GM19328 (cell line): ENCODE data around the gene ATF5.
"Not testable (repeated sequence)": the region's sequence is repeated elsewhere in the genome, so short reads cannot be mapped to it uniquely, and the experiment has no call there.

Source experiments
- ATAC-seq: cut with Tn5 transposase; IDR thresholded peaks from one replicate; pipeline ENCODE4 v1.9.1; 2021; ENCODE audit warnings: mild to moderate bottlenecking, moderate library complexity; ENCODE audit not compliant: unreplicated experiment

The ATF5 gene

DNA sequence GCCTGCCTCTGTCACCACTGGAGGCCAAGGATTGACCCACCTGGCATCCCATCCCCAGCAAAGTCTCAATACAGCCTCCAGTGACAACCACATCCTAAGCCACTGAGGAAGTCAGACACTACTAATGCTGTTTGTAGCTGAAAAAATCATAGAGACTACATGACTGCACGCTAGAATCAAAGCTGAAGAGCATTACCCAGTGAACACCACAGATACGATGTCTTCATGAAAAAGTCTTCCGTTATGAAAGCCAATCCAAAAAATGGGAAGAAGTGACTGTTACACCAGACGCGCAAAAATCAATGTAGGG, 11.4 kb downstream of the ATF5 start:
- no peak for ATAC-seq

DNA sequence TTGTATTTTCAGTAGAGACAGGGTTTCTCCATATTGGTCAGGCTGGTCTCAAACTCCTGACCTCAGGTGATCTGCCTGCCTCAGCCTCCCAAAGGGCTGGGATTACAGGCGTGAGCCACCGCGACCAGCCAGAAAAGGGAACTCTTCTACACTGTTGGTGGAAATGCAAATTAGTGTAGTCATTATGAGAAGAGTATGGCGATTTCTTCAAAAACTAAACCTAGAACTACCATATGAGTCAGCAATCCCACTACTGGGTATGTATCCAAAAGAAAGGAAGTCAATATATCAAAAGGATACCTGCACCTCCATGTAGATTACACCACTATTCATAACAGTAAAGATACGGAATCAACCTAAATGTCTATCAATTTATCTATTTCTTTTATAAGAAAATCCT, 15.6 kb downstream of the ATF5 start:
- not testable (repeated sequence) for ATAC-seq

DNA sequence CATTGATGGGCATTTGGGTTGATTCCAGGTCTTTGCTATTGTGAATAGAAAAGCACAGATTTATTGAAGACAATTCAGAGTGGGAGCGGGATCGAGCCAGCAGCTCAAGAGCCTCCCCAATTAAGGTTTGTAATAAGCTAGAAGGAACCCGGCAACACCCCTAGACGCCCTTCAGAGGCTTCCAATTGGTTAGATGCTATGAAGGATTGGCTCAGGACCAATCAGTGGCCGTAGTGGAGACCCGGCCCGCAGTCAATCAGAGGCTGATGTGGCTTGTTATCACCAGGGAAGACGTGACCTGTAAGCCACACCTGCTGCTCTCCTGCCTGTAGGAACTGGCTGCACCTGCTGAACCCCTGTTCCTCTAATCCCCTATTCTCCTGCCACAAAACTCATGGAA, 17.4 kb downstream of the ATF5 start:
- ATAC-seq, result no peak

DNA sequence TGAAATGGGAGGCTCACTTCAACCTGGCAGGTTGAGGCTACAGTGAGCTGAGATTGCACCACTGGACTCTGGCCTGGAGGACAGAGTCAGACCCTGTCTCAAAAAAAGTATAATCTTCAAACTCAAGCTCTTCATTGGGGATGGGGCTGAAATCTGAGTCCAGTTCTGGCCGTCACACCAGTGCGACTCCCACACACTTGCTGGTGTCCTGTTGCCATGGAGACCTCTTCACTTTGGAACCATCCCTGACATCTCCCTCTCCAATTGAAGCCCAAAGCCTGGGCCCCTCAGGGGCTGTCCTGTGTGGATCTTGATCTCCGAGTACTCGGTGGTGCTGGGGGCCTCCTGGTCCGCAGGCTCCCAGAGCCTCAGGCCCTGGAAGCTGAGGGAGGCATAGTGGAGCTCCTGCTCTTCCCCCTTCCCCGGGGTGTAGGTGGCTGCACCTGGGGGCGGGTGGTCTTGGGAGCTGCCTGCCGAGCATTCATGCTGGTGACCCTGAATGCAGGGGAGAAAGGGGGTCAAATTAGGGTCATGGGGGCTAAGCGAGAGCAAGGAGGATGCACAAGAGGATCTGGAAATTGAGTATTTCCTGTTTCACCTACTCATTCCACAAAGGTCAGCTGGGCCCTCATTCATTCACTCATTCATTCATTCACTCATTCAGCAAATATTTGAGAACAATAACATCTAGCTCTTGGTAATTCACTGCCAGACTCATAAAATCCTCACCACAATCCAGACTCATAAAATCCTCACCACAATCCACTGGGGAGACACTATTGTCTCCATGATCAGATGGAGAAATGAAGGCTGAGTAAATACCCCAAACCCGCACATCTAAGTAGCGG, 21.0 kb downstream of the ATF5 start:
- no peak for ATAC-seq

DNA sequence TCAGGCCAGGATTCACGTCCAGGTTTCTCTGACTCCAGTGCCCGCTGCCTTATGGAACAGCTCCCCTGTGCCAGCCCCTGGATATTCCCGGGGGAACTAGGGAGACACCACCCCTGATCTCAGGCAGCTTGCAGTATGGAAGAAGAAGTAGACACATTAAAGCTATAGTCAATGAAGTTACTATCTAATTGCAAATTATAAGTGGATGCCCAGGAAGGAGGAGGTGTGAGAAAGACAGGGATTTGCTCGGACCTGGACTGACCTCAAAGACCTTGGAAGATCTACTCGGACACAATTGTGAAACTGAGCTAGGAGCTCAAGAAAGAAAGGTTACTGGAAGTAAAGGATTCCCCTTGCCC, 21.6 kb downstream of the ATF5 start:
- ATAC-seq, result no peak

DNA sequence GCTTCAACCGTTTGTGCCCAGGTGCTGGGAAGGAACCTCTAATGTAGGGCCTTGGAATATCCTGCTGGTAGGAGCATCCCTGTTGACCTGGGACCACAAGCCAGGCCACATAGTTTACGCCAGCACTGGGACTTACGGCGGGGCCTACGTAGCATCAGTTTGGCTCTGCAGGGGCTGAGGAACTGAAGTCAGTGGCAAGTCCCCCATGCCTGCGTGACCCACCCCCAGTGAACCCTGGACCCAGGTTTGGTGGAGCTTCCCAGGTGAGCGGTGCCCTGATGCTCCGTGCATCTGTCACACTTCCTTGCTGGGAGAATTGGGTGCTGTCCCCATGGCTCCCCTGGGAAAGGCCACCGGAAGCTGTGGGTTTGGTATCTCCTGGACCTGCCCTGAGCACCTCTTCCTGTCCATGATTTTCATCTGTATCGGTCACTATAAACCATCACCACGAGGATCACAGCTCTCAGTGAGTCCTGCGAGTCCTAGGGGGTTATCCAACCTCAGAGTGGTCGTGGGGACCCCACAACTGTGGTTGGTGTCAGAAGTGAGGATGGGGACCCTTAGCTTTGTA, 22.0 kb downstream of the ATF5 start:
- no peak for ATAC-seq

DNA sequence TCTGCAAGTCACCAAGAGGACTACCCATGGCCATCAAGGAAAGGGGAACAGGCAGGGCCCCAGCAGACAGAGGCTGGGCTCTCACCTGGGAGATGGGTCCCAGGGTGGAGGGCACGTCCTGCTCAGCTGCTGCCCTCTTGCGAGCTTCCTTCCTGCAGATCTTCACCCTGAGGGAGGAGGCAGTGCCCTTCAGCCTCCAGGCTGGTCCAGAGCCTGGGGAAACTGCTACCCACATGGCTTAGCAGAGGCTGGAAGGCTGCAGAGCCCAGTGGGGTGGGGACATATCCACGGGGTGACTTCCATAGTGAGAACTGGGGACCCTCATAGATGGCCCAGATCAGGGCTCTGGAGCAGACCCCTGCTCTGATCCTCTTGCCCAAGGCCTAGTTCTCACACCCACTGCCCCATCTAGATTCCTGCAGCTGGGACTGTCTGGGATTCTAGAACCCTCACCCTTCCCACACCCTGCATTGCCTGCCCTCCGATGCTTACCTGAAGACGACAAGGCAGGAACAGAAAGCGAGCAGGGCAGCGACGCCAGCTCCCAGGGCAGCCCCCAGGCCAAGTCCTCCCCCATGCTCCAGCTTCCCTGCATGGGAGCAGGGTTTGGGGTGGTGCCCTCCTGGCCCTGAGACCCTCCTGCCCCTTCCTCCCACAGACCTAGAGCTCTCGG, 22.9 kb downstream of the ATF5 start:
- no peak for ATAC-seq

DNA sequence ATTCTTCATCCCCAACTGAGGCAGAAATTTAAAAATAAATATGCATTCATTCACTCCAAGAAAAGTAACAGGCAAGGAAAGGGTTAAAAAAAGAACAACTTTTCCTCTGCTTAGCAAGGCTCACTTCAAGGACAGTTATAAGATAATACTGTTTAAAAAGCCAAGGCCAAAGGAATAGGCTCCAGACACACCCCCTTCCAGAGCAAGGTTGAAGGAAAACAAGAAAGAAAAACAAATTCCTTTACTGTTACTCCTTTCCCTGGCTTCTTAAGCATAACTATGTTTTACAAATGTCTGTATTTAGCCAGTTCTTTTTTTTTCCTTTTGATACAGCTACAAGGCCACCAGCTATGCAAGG, 23.5 kb downstream of the ATF5 start:
- ATAC-seq, result no peak

DNA sequence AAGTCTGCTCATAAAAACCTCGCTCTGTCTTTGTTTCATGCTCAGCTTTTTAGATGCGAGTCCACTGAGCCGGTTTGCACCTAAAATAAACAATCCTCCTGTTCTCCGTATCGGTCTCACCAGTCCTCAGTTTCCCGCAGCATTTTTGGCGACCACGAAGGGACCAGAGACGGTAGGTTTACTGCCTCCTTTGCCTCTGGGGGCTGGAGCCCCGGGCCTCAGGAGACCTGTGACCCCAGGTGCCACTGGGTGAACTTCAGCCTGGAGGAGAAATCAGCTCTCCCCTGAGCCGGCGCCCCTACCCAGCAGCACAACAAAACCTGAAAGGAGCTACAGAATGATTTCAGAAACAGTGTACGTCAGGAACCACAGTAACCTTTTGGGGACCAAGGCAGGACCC, 23.9 kb downstream of the ATF5 start:
- no peak for ATAC-seq

DNA sequence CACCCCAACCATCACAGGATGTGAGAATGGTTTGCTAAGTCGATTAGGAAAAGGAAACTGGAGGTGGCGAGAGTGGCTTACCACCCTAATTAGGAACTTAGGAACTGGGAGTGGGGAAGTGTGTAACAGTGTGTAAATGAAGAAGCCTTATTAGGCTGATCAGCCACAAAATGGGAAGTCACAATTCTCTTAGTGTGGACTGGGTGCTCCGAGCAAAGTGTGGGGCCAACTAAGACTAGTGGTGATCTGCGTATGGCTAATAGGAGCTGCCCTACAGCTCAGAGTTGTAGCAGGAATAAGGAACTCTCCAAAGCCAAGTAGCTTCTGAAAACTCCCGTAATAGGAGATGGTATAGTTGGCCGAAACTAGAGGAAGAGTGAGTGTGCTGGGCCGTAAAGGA, 24.4 kb downstream of the ATF5 start:
- no peak for ATAC-seq

DNA sequence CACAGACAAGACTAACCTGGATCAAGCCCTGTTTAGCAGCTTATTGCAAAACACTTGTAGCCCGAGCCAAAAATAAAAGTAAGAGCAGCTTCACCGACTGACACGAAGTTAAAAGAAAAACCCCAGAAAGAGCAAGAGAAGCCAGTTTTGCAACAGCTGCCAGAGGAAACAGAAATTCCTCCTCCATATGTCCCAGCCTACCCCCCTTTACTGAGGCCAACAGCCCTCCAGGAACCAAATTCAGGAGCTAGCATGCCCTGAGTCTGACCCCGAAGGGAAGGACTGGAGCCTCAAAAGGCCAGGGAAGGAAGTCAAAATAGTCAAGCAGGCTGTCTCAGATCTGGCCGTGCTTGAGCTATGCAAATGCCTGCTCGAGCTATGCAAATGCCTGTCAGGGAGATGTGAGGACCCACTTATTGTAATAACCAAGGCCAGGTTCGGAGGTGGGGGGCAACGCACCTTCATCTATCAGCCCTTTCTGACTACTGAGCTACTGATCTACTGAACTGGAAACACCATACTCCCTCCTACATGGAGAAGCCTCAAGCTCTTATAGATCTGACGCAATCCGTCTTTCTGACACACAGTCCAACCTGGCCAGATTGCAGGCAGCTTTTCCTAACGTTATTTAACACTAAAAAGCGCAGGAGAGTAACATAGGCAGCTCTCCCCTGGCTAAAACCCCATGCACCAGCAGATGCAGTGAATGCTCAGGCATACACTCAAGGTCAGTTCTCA, 25.3 kb downstream of the ATF5 start:
- no peak for ATAC-seq

DNA sequence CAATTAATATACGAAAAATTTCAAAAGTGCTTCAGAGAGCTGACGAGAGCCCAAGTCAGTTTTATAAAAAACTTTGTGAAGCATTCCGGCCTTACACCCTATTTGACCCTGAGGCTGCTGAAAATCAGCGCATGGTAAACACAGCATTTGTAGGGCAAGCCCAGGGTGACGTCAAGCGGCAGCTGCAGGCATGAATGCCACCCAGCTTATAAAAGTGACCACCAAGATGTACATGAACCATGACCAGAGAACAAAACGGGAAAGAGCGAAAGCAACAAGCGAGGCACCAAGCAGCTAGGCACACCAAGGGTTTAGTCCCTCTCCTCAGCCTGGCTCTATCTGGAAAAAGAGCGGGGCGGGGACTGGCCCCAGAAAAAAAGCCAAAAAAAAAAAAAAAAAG, 25.9 kb downstream of the ATF5 start:
- ATAC-seq, result no peak

DNA sequence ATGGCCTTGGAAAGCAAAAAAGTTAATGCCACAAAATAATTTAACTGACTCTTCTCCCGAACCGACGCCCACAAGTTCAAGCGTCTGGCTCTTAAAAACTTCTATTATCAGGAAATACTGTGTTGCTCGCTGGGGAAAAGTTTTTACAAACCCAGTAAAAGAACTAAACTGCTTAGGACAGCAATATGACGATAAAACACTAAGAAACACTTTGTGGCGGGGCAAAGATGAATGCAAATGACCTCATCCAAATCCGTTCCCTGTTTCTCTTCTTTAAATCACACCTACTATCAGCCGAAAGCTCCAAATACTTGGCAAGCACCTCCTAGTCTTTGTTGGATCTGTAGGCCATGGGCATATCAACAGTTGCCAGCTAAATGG, 27.1 kb downstream of the ATF5 start:
- ATAC-seq, result no peak

DNA sequence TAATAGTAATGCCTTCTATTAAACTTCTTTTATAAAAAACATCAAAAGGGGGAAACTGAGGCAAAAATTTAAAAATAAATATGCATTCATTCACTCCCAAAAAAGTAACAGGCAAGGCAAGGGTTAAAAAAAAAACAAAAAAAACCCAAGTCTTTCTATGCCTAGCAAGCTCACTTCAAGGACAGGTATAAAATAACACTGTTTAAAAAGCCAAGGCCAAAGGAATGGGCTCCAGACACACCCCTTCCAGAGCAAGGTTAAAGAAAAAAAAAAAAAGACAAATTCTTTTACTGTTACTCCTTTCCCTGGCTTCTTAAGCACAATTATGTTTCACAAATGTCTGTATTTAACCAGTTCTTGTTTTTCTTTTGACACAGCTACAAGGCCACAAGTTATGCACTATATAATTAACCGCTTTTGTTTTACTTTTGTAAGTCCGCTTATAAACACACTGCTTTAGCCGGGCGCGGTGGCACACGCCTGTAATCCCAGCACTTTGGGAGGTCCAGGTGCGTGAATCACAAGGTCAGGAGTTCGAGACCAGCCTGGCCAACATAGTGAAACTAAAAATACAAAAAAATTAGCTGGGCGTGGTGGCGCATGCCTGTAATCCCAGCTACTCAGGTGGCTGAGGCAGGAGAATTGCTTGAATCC, 28.4 kb downstream of the ATF5 start:
- no peak for ATAC-seq

DNA sequence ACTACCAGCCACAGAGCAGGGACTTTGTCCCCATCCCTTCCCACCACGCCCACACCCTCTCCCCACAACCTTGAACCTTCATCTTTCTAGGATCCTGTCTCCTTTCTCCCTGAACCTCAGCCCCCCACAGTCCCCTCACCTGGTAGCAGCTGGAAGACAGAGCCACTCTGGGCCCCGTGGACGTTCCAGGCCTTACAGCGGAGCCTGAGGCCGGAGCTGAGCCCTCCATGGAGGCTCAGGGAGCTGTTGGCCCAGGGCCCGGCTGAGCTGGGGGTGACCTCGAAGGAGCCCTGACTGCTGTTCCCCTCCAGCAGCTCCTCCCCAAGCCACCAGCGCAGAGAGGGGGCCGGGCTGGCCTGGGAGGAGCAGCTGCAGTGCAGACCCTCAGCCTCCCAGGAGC, 29.1 kb downstream of the ATF5 start:
- not testable (repeated sequence) for ATAC-seq

DNA sequence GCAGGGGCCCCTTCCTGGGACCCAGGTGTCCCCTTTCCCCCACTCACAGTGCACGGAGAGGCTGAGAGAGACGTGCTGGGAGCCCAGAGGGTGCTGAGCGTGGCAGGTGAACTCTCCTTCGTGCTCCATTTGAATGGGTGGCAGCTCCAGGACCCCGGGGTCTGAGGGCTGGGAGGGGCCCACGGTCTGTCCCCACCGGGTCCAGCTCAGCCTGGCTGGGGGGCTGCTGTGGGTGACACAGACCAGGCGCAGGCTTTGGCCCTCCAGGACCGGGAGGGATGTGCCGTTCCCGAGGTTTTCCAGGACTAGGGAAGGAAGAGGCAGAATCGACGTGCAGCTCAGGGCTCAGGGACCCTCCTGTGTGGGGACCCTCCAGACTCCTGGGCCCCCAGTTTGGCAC, 29.6 kb downstream of the ATF5 start:
- ATAC-seq, result not testable (repeated sequence)

DNA sequence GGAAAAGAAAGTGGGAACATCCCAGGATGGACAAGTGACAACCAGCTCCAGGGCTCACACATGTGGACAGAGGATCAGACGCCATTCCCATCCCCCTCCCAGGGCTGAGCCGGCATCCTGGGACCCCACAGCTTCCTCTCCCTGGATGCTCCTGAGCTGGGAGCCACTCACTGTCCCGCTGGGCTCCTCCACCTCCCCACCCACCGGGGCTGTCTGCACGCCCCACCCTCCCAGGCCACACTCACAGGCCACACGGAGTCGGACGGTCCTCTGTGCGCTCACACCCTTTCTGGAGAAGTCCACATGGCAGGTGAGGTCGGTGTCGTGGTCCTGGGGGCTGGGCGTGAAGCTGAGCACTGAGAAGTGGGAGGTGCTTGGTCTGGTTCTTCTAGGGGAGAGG, 30.9 kb downstream of the ATF5 start:
- not testable (repeated sequence) for ATAC-seq

DNA sequence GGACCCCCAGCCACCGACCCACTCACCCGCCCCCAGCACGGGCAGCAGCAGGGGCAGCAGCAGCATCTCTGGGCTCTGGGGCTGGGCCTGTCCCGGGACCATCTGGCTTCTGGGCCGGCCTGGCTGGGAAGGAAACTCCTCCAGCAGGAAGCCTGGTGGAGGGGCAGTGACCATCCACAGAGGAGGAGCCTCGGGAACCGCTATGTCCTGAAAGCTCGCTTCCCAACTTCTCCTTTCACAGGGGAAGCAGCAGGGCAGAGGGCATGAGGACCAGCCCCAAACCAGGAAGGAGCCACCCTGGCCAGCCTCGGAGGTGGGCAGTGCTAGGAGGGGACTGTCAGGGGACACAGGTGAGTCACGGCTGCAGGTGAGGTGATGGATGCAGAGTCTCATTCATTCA, 32.0 kb downstream of the ATF5 start, which contains the start of gene SIGLEC11:
TSS of gene SIGLEC11 (minus strand) at position 193 of the 400 bp plus-strand sequence. CDS start at position 102, 91 bp downstream.
- ATAC-seq, result not testable (repeated sequence)

DNA sequence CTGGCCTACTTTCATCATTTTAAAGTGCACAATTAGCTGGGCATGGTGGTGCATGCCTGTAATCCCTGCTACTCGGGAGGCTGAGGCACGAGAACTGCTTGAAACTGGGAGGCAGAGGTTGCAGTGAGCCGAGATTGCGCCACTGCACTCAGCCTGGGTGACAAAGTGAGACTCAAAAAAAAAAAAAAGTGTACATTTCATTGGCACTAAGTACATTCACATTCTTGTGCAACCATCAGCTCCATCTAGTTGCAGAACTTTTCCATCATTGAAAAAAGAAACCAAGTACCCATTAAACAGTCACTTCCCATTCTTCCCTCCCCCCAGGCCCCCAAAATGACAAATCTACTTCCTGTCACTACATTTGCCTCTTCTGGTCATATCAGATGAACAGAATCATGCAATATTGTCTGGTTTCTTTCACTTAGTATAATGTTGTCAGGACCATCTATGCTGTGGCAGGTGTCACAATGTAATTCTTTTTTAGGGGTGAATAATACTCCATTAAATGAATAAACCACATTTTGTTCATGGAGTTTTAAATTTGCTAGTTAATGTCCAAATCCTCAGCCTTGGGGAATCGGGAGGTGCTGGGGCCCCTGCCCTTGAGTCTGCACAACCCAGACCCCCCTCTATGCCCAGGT, 39.4 kb downstream of the ATF5 start:
- ATAC-seq, result no peak

DNA sequence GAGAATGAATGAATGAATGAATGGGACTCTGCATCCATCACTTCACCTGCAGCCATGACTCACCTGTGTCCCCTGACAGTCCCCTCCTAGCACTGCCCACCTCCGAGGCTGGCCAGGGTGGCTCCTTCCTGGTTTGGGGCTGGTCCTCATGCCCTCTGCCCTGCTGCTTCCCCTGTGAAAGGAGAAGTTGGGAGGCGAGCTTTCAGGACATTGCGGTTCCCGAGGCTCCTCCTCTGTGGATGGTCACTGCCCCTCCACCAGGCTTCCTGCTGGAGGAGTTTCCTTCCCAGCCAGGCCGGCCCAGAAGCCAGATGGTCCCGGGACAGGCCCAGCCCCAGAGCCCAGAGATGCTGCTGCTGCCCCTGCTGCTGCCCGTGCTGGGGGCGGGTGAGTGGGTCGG, 40.4 kb downstream of the ATF5 start:
- ATAC-seq, result not testable (repeated sequence)

DNA sequence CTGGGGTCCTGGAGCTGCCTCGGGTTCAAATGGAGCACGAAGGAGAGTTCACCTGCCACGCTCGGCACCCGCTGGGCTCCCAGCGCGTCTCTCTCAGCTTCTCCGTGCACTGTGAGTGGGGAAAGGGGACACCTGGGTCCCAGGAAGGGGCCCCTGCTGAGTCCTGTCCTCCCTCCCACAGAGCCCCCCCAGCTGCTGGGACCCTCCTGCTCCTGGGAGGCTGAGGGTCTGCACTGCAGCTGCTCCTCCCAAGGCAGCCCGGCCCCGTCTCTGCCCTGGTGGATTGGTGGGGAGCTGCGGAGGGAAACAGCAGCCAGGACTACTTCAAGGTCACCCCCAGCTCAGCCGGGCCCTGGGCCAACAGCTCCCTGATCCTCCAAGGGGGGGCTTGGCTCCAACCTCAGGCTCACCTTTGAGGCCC, 43.0 kb downstream of the ATF5 start:
- ATAC-seq, result no peak
